Measurements from ENCODE around the gene TBC1D3I.
"Not testable (repeated sequence)": the region's sequence is repeated elsewhere in the genome, so short reads cannot be mapped to it uniquely, and the experiment has no call there.

- TF ChIP-seq POLR2A (IDR thresholded peaks at IDR 0.05) = not testable (repeated sequence)
- TF ChIP-seq, protein P1, sequence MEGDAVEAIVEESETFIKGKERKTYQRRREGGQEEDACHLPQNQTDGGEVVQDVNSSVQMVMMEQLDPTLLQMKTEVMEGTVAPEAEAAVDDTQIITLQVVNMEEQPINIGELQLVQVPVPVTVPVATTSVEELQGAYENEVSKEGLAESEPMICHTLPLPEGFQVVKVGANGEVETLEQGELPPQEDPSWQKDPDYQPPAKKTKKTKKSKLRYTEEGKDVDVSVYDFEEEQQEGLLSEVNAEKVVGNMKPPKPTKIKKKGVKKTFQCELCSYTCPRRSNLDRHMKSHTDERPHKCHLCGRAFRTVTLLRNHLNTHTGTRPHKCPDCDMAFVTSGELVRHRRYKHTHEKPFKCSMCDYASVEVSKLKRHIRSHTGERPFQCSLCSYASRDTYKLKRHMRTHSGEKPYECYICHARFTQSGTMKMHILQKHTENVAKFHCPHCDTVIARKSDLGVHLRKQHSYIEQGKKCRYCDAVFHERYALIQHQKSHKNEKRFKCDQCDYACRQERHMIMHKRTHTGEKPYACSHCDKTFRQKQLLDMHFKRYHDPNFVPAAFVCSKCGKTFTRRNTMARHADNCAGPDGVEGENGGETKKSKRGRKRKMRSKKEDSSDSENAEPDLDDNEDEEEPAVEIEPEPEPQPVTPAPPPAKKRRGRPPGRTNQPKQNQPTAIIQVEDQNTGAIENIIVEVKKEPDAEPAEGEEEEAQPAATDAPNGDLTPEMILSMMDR (IDR thresholded peaks at IDR 0.05) = not testable (repeated sequence)
These were observed 57.9 kb downstream of the TBC1D3I start for GRCh38 chr17:36206486-36206821.
